Measurements from ENCODE around the gene PTPRA.
"Not testable (repeated sequence)": the region's sequence is repeated elsewhere in the genome, so short reads cannot be mapped to it uniquely, and the experiment has no call there.

PTPRA gene

GRCh38 chr20:2983508-2983907 lies 110.2 kb downstream of the PTPRA start:
- Histone ChIP-seq H3K4me3 (no peak overlapping the region), H3K27ac (peak overlapping the region in 3 of 21 experiments; percentile 45 to 74 (median 69))

- Histone ChIP-seq H3K4me3 (no peak overlapping the region), H3K27ac (peak overlapping the region in 6 of 21 experiments; percentile 2 to 74 (median 40))
Observed at GRCh38 chr20:2984028-2984501, 110.8 kb downstream of the PTPRA start.

- peak overlapping the region in 8 of 21 experiments; percentile 8 to 74 (median 26) for H3K27ac ChIP-seq
- H3K4me3 ChIP-seq: no peak overlapping the region
Observed at GRCh38 chr20:2984956-2985661, 111.8 kb downstream of the PTPRA start.

- peak overlapping the region in 5 of 21 experiments; percentile 1 to 38 (median 16) for H3K27ac ChIP-seq
Observed at GRCh38 chr20:2986466-2986865, 113.2 kb downstream of the PTPRA start.

GRCh38 chr20:2987861-2988260 lies 114.6 kb downstream of the PTPRA start:
- Histone ChIP-seq H3K27ac (no peak overlapping the region), H3K4me3 (no peak overlapping the region)

More at GRCh38 chr20:2986466-2986865, 113.2 kb downstream of the PTPRA start:
- H3K4me3 ChIP-seq: no peak overlapping the region

- Histone ChIP-seq H3K27ac (no peak overlapping the region), H3K4me3 (no peak overlapping the region)
Observed at GRCh38 chr20:2991532-2991931, 118.3 kb downstream of the PTPRA start.

- Histone ChIP-seq H3K4me3 (no peak overlapping the region), H3K27ac (no peak overlapping the region)
Observed at GRCh38 chr20:2993250-2993649, 120.0 kb downstream of the PTPRA start.

- no peak overlapping the region for H3K27ac ChIP-seq
- no peak overlapping the region for H3K4me3 ChIP-seq
Observed at GRCh38 chr20:2995796-2996195, 122.5 kb downstream of the PTPRA start.

- Histone ChIP-seq H3K4me3 (no peak overlapping the region), H3K27ac (no peak overlapping the region)
Observed at GRCh38 chr20:2998728-2999127, 125.4 kb downstream of the PTPRA start.

- no peak overlapping the region for H3K27ac ChIP-seq
- H3K4me3 ChIP-seq: no peak overlapping the region
Observed at GRCh38 chr20:3000852-3001523, 127.7 kb downstream of the PTPRA start.

GRCh38 chr20:3003416-3003815 lies 130.1 kb downstream of the PTPRA start:
- no peak overlapping the region for H3K4me3 ChIP-seq

GRCh38 chr20:3010985-3011723 lies 137.9 kb downstream of the PTPRA start:
- Histone ChIP-seq H3K27ac (no peak overlapping the region), H3K4me3 (no peak overlapping the region)

More at GRCh38 chr20:3003416-3003815, 130.1 kb downstream of the PTPRA start:
- no peak overlapping the region for H3K27ac ChIP-seq

GRCh38 chr20:3011752-3012151 lies 138.5 kb downstream of the PTPRA start:
- Histone ChIP-seq H3K4me3 (no peak overlapping the region), H3K27ac (no peak overlapping the region)

- no peak overlapping the region for H3K27ac ChIP-seq
Observed at GRCh38 chr20:3013771-3014170, 140.5 kb downstream of the PTPRA start.

GRCh38 chr20:3014179-3014578 lies 140.9 kb downstream of the PTPRA start:
- Histone ChIP-seq H3K4me3 (no peak overlapping the region), H3K27ac (no peak overlapping the region)

More at GRCh38 chr20:3013771-3014170, 140.5 kb downstream of the PTPRA start:
- H3K4me3 ChIP-seq: no peak overlapping the region

- Histone ChIP-seq H3K27ac (no peak overlapping the region), H3K4me3 (no peak overlapping the region)
Observed at GRCh38 chr20:3014662-3015061, 141.4 kb downstream of the PTPRA start.

GRCh38 chr20:3015302-3015701 lies 142.0 kb downstream of the PTPRA start:
- not testable (repeated sequence) for H3K27ac ChIP-seq, H3K4me3 ChIP-seq

GRCh38 chr20:3021327-3021726 lies 148.0 kb downstream of the PTPRA start:
- no peak overlapping the region for H3K4me3 ChIP-seq
- H3K27ac ChIP-seq: no peak overlapping the region

- Histone ChIP-seq H3K4me3 (no peak overlapping the region), H3K27ac (no peak overlapping the region)
Observed at GRCh38 chr20:3021777-3022176, 148.5 kb downstream of the PTPRA start.
